Endothelial cell (in vitro differentiated cells): ENCODE measurements around the gene MOV10L1. TPM values are rescaled to one million over a fixed set of nuclear protein-coding genes. Genes with fewer than 3 reads are reported as not detected.

ENCODE experiments used
- DNase-seq: peaks from one replicate; pipeline ENCODE4 v3.0.0; 2021; ENCODE audit warnings: low spot score
- H3K27ac Mint-ChIP-seq: one replicate; pipeline ENCODE4 v1.8.0; 2021; ENCODE audit warnings: mixed read lengths, inconsistent platforms; ENCODE audit not compliant: unreplicated experiment
- H3K27me3 Mint-ChIP-seq: one replicate; pipeline ENCODE4 v1.8.0; 2021; ENCODE audit warnings: mild to moderate bottlenecking, moderate library complexity, mixed read lengths, inconsistent platforms; ENCODE audit not compliant: unreplicated experiment
- H3K36me3 Mint-ChIP-seq: one replicate; pipeline ENCODE4 v1.8.0; 2021; ENCODE audit warnings: mild to moderate bottlenecking, low read depth, mixed read lengths, inconsistent platforms; ENCODE audit not compliant: unreplicated experiment
- H3K4me1 Mint-ChIP-seq: one replicate; pipeline ENCODE4 v1.8.0; 2021; ENCODE audit warnings: mild to moderate bottlenecking, mixed read lengths, inconsistent platforms; ENCODE audit not compliant: unreplicated experiment
- H3K4me3 Mint-ChIP-seq: one replicate; pipeline ENCODE4 v1.8.0; 2021; ENCODE audit warnings: mild to moderate bottlenecking, mixed read lengths, inconsistent platforms; ENCODE audit not compliant: unreplicated experiment
- H3K9me3 Mint-ChIP-seq: one replicate; pipeline ENCODE4 v1.8.0; 2021; ENCODE audit warnings: mixed read lengths, inconsistent platforms; ENCODE audit not compliant: unreplicated experiment
- total RNA-seq: library from RNA; stranded (reverse); fragmentation: NEBNext Ultra II Directional; extraction: Animal tissue kit (Norgen Biotek cat#: 25700); gene quantifications from one replicate; pipeline ENCODE4 v1.2.1, GENCODE V29; 2021; ENCODE audit not compliant: unreplicated experiment
- TF ChIP-seq, protein P1 (sequence below): fragments of 200-600 bp; sonication (generic); IDR thresholded peaks from one replicate; pipeline ENCODE4 v1.5.0; 2021; ENCODE audit warnings: antibody characterized with exemption; ENCODE audit not compliant: unreplicated experiment

MOV10L1 gene
- total RNA-seq, 1 donor from 2014 or later = not detected

DNA sequence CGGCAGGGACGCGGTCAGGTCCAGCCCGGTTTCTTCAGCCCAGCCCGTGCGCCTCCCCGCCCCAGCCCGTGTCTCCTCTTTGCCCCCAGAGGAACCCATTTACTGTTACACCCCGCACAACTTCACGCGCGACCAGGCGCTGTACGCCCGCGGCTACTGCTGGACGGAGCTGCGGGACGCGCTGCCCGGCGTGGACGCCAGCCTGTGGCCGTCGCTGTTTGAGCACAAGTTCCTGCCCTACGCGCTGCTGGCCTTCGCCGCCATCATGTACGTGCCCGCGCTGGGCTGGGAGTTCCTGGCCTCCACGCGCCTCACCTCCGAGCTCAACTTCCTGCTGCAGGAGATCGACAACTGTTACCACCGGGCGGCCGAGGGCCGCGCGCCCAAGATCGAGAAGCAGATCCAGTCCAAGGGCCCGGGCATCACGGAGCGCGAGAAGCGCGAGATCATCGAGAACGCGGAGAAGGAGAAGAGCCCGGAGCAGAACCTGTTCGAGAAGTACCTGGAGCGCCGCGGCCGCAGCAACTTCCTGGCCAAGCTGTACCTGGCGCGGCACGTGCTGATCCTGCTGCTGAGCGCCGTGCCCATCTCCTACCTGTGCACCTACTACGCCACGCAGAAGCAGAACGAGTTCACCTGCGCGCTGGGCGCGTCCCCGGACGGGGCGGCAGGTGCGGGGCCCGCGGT is 87.2 kb downstream of the MOV10L1 start:
- no peak for DNase-seq
- H3K27me3 Mint-ChIP-seq = peaks cover 19% of the 10 kb centered on the region
- H3K4me1 Mint-ChIP-seq = no peaks in the 10 kb centered on the region
- no peak overlapping the region for H3K4me3 Mint-ChIP-seq
- H3K36me3 Mint-ChIP-seq = no peaks in the 10 kb centered on the region
- H3K9me3 Mint-ChIP-seq = no peaks in the 10 kb centered on the region
- TF ChIP-seq, protein P1, sequence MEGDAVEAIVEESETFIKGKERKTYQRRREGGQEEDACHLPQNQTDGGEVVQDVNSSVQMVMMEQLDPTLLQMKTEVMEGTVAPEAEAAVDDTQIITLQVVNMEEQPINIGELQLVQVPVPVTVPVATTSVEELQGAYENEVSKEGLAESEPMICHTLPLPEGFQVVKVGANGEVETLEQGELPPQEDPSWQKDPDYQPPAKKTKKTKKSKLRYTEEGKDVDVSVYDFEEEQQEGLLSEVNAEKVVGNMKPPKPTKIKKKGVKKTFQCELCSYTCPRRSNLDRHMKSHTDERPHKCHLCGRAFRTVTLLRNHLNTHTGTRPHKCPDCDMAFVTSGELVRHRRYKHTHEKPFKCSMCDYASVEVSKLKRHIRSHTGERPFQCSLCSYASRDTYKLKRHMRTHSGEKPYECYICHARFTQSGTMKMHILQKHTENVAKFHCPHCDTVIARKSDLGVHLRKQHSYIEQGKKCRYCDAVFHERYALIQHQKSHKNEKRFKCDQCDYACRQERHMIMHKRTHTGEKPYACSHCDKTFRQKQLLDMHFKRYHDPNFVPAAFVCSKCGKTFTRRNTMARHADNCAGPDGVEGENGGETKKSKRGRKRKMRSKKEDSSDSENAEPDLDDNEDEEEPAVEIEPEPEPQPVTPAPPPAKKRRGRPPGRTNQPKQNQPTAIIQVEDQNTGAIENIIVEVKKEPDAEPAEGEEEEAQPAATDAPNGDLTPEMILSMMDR = no peak
- no peak overlapping the region for H3K27ac Mint-ChIP-seq

- DNase-seq = no peak
- TF ChIP-seq, protein P1 = no peak
- no peaks in the 10 kb centered on the region for H3K4me1 Mint-ChIP-seq
- H3K27ac Mint-ChIP-seq = no peak overlapping the region
- no peak overlapping the region for H3K4me3 Mint-ChIP-seq
- H3K9me3 Mint-ChIP-seq = no peaks in the 10 kb centered on the region
- H3K27me3 Mint-ChIP-seq = peaks cover 14% of the 10 kb centered on the region
- H3K36me3 Mint-ChIP-seq = no peaks in the 10 kb centered on the region
Observed at GRCh38 chr22:50177537-50178470, 88.0 kb downstream of the MOV10L1 start.

DNA sequence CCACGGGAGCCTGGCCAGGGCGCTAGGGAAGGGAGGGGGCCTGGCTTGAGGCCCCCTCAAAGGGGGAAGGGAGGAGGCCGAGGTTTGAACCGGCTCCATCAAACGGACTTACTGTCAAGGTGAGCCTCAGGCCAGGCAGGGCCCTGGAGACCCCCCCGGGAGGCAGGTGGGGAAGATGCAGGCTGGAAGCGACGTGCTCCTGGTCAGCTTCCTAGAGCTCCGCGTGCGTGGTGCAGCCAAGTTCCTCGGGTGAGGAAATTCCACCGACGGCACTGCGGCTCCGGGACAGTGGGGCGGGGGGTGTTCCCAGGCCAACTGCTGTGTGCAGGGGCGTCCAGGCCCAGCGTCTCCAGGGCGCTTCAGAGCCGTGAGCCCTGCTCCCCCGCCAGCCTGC is 88.7 kb downstream of the MOV10L1 start:
- Mint-ChIP-seq H3K4me1 (no peaks in the 10 kb centered on the region), H3K4me3 (no peak overlapping the region), H3K36me3 (no peaks in the 10 kb centered on the region), H3K27ac (no peak overlapping the region), H3K9me3 (no peaks in the 10 kb centered on the region), H3K27me3 (peaks cover 14% of the 10 kb centered on the region)
- DNase-seq = no peak
- TF ChIP-seq, protein P1 = no peak

GRCh38 chr22:50178871-50179869 is 89.4 kb downstream of the MOV10L1 start:
- H3K4me3 Mint-ChIP-seq = peak overlapping the region; percentile 29
- no peak overlapping the region for H3K27ac Mint-ChIP-seq
- no peaks in the 10 kb centered on the region for H3K4me1 Mint-ChIP-seq
- H3K36me3 Mint-ChIP-seq = no peaks in the 10 kb centered on the region
- no peaks in the 10 kb centered on the region for H3K9me3 Mint-ChIP-seq
- H3K27me3 Mint-ChIP-seq = peaks cover 14% of the 10 kb centered on the region
- TF ChIP-seq, protein P1 = no peak
- DNase-seq = no peak
